DOHH2 (cell line): ENCODE measurements around the gene LCN9.

Experiments
- CTCF ChIP-seq: fragments of 200-600 bp; sonication (generic); IDR thresholded peaks from one replicate; pipeline ENCODE4 v1.5.1; 2014; ENCODE audit warnings: antibody characterized with exemption, mild to moderate bottlenecking, low read depth, low read length; ENCODE audit not compliant: poor library complexity, severe bottlenecking
- EZH2phosphoT487 ChIP-seq: fragments of 200-600 bp; sonication (generic); IDR thresholded peaks from 2 replicates; pipeline ENCODE4 v1.6.1; 2017; ENCODE audit warnings: borderline replicate concordance, mild to moderate bottlenecking, antibody characterized with exemption, low read length, moderate library complexity, mixed read lengths

GRCh38 chr9:135706288-135706687 lies 43.2 kb downstream of the LCN9 start:
- no peak for TF ChIP-seq CTCF
- TF ChIP-seq EZH2phosphoT487, result no peak
